Prostate gland (tissue), 2 donors: ENCODE measurements around the gene NUBP2. TPM values are rescaled to one million over a fixed set of nuclear protein-coding genes. Genes with fewer than 3 reads are reported as not detected.

Source experiments
- DNase-seq: peaks from one replicate; pipeline ENCODE4 v3.0.0-alpha.2; 2019; ENCODE audit warnings: low spot score
- H3K27ac ChIP-seq, 2 donors: fragments of 200-600 bp; sonication (generic); 2 replicates each; pipeline ENCODE4 v1.5.1; 2017 to 2019
- H3K27me3 ChIP-seq: fragments of 200-600 bp; sonication (generic); replicated peaks from 2 replicates; pipeline ENCODE4 v1.5.1; 2019; ENCODE audit not compliant: insufficient read depth
- H3K36me3 ChIP-seq, 2 donors: fragments of 200-600 bp; sonication (generic); 1 replicate in 1 of 2; 2 replicates in 1 of 2; pipeline versions ENCODE4 v1.5.1 to v1.8.1; 2017 to 2019
- H3K4me1 ChIP-seq: fragments of 200-600 bp; sonication (generic); replicated peaks from 2 replicates; pipeline ENCODE4 v1.5.1; 2019
- H3K4me3 ChIP-seq, 2 donors: fragments of 200-600 bp; sonication (generic); 2 replicates each; pipeline ENCODE4 v1.5.1; 2017 to 2019
- H3K9me3 ChIP-seq: fragments of 200-600 bp; sonication (generic); 2 replicates; pipeline ENCODE4 v1.5.1; 2017
- POLR2A ChIP-seq: fragments of 450-650 bp; IDR thresholded peaks from one replicate; pipeline ENCODE4 v1.6.1; 2016; ENCODE audit warnings: antibody characterized with exemption, mild to moderate bottlenecking
- POLR2AphosphoS5 ChIP-seq: sonication (generic); formaldehyde crosslinking; IDR thresholded peaks from one replicate; pipeline ENCODE4 v1.6.1; 2017; ENCODE audit warnings: antibody characterized with exemption
- WGBS: methylation state at CpG from one replicate; pipeline ENCODE4 v1.1.5; 2018; 5-methylcytosine and 5-hydroxymethylcytosine counted together
- intact Hi-C: fragments of 100-400 bp; cut with DNase I; formaldehyde crosslinking; loops from one replicate; pipeline ENCODE4 v1.14.2; 2022
- total RNA-seq, 2 donors: library from RNA; depleted of rRNA; stranded (reverse); fragments of >200 nt; gene quantifications; one replicate each; pipeline ENCODE4 v1.1.0, GENCODE V29; 2016
- TF ChIP-seq, protein P1 (sequence below), 4 experiments: fragments of 200-600 bp in 2 of 4; fragments of 450-650 bp in 2 of 4; sonication (generic) in 2 of 4; IDR thresholded peaks; 1 replicate in 3 of 4; 2 replicates in 1 of 4; pipeline ENCODE4 v1.5.1; 2016 to 2019; ENCODE audit warnings: antibody characterized with exemption in 4 of 4, mild to moderate bottlenecking in 2 of 4, moderate library complexity in 2 of 4

The NUBP2 gene
- total RNA-seq, 2 donors from 2014 or later: 98.4 to 233 TPM

DNA sequence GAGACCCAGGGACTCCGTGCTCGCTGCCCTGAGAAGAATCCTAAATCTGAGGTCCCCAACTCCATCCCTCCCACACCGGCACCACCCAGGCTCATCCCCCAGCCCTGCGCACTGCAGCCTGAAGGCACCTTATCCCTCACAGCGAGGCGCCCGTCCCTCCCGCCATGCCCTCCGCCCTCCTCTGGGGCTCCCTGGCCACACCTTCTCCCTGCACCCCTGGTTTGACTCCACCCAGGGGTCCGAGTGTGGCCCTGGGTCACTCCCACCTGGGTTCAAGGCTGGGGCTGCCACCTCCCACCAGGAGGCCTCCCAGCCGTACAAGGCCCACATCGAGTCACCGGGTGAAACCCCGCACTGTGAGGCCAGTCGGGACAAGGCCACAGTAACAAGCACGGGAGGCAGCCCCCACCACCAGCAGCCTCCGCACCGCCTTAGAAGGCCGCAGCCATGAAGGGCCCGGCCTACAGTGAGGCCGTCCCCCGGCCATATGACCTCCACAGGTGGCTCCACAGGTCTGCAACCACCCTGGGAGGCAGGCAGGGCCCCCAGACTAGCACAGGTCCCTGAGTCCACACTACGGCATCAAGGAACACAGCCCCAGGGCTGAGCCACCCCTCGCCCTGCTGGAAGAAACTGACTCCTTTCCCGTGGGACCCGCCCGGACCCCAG lies 35.6 kb downstream of the NUBP2 start:
- Histone ChIP-seq H3K27me3 (no peaks in the 10 kb centered on the region), H3K4me3 (no peak overlapping the region), H3K4me1 (no peaks in the 10 kb centered on the region), H3K9me3 (no peaks in the 10 kb centered on the region), H3K36me3 (peaks cover 3 to 16% of the 10 kb centered on the region in 2 donors), H3K27ac (no peak overlapping the region)
- 96% methylated on average over 26 of the region's 27 CpGs for WGBS
- intact Hi-C loops: no loop called here
- TF ChIP-seq, protein P1, sequence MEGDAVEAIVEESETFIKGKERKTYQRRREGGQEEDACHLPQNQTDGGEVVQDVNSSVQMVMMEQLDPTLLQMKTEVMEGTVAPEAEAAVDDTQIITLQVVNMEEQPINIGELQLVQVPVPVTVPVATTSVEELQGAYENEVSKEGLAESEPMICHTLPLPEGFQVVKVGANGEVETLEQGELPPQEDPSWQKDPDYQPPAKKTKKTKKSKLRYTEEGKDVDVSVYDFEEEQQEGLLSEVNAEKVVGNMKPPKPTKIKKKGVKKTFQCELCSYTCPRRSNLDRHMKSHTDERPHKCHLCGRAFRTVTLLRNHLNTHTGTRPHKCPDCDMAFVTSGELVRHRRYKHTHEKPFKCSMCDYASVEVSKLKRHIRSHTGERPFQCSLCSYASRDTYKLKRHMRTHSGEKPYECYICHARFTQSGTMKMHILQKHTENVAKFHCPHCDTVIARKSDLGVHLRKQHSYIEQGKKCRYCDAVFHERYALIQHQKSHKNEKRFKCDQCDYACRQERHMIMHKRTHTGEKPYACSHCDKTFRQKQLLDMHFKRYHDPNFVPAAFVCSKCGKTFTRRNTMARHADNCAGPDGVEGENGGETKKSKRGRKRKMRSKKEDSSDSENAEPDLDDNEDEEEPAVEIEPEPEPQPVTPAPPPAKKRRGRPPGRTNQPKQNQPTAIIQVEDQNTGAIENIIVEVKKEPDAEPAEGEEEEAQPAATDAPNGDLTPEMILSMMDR (IDR thresholded peaks at IDR 0.05): no peak
- TF ChIP-seq POLR2AphosphoS5 (no peak), POLR2A (no peak)
- DNase-seq: no peak

DNA sequence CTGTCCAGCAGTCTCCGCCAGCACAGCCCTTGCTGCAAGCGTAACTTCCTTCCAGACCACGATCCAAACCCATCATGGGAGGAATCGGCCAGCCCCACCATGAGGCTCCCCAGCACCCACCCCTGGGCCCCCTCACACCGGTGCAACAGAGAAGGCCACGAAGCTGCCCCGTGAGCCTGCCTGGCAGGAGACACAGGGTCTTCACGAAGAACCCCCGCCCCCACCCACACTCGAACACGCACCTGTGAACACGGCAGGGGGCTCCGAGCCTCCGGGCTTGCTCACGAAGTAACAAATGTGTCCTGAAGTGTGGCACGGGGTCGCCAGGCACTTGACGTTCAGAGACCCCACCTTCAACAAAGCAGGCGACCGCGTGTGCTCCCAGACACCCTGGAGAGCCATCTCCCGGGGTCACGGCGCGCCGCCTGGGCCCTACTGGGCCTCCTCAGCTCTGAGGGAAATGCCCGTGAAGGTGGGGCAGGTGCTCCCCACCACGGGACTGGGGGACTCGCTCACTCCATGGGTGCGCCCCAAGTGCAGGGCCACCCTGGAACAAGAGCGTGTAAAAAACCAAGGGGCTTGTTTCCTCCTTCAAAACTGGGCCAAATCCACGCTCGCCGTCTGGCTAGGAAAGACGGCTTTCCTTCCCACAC lies 36.2 kb downstream of the NUBP2 start:
- H3K9me3 ChIP-seq: no peaks in the 10 kb centered on the region
- H3K27ac ChIP-seq: no peak overlapping the region
- TF ChIP-seq, protein P1 (IDR thresholded peaks at IDR 0.05): no peak
- TF ChIP-seq POLR2A (no peak), POLR2AphosphoS5 (no peak)
- no peak overlapping the region for H3K4me3 ChIP-seq
- H3K4me1 ChIP-seq: no peaks in the 10 kb centered on the region
- peaks cover 3 to 16% of the 10 kb centered on the region in 2 donors for H3K36me3 ChIP-seq
- intact Hi-C loops: no loop called here
- DNase-seq: no peak
- no peaks in the 10 kb centered on the region for H3K27me3 ChIP-seq
- 95% methylated on average over 31 of the region's 35 CpGs for WGBS

DNA sequence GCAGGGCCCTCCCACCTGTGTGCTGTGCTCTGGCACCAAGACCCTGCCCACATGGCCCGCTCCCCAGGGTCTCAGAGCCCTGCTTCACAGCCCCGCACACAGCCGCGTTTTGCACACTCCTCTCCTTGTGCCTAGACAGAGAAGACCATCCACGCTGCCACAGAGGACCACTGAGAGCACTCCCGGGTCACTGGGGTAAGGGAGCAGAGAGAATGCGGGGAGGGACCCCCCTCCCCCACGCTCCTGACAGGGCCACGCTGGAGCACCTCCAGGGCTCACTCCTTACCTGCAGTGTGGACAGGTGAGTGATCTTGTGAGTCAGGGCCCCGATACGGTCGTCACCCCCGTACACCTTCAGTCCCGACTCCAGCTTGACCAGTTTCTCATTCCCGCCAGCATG lies 36.9 kb downstream of the NUBP2 start:
- H3K9me3 ChIP-seq: no peaks in the 10 kb centered on the region
- WGBS: 90% methylated on average over 13 of the region's 15 CpGs
- no peak for DNase-seq
- H3K4me1 ChIP-seq: no peaks in the 10 kb centered on the region
- TF ChIP-seq, protein P1 (IDR thresholded peaks at IDR 0.05): no peak
- no peak for TF ChIP-seq POLR2AphosphoS5
- TF ChIP-seq POLR2A: no peak
- H3K36me3 ChIP-seq: peaks cover 3 to 16% of the 10 kb centered on the region in 2 donors
- H3K27ac ChIP-seq: no peak overlapping the region
- intact Hi-C loops: no loop called here
- H3K27me3 ChIP-seq: no peaks in the 10 kb centered on the region
- H3K4me3 ChIP-seq: no peak overlapping the region

DNA sequence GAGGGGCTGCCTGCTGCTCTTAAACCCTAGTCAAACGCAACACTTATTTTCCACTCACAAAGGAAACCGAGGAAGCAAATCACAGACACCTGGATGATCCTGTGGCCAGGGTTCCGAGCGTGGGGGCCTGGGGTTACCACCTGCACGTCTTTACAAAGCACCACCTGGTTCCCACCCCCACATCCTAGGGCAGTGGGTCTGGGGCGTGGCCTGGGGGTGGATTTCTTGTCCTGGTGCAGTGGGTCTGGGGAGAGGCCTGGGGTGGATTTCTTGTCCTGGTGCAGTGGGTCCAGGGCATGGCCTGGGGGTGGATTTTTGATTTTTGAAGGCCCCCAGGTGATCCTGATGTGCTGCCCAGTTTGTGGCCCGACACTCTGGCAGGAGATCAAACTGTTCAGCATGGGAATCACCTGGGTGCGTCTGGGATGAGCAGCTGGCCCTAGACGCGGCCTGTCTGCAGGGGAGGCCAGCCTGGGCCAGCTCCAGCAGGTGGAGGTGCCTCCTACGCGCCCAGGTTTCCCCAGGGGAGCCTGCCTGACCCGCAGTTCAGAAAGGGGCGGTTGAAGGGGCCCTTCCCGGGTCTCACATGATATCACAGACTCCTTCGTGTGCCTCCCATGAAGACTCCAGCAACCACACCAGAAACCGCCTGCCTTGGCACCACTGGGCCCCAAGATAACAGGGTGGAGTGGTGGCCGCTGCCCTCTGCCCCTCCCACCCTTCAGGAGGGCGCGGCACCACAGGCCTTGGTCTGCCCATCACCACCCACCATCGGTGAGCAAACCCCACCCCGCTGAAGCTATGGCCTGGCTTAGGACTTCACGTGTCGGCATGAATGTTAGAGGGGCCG lies 37.6 kb downstream of the NUBP2 start:
- 88% methylated on average over 21 of the region's 25 CpGs for WGBS
- H3K4me3 ChIP-seq: no peak overlapping the region
- no peak for DNase-seq
- intact Hi-C loops: no loop called here
- no peaks in the 10 kb centered on the region for H3K9me3 ChIP-seq
- H3K36me3 ChIP-seq: peaks cover 3 to 16% of the 10 kb centered on the region in 2 donors
- H3K4me1 ChIP-seq: no peaks in the 10 kb centered on the region
- no peak overlapping the region for H3K27ac ChIP-seq
- no peaks in the 10 kb centered on the region for H3K27me3 ChIP-seq
- TF ChIP-seq POLR2A: no peak
- TF ChIP-seq, protein P1 (IDR thresholded peaks at IDR 0.05): no peak
- TF ChIP-seq POLR2AphosphoS5: no peak
